HG02798 (cell line): ENCODE data around the gene DLGAP1.

Experiments
- ATAC-seq: cut with Tn5 transposase; IDR thresholded peaks from one replicate; pipeline ENCODE4 v1.9.1; 2021; ENCODE audit warnings: mild to moderate bottlenecking; ENCODE audit not compliant: unreplicated experiment, poor library complexity

The DLGAP1 gene

DNA sequence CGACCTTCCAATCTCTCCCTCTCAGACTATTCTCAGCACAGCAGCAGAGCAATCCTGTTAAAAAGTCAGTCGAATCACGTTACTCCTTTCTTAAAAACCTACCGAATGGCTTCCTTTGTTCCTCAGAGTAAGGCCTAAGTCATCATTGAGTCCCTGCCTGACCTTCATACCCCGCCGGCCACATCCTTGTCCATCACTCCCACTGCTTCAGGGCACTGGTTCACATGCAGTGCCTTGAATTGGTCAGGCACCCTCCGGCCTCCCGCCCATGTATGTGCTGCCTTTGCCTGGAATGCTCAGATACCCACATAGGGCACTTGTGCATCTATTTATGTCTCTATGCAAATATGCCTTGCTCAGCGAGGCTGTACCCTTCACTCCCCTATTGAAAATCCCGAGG lies 206.4 kb downstream of the DLGAP1 start:
- ATAC-seq: no peak

DNA sequence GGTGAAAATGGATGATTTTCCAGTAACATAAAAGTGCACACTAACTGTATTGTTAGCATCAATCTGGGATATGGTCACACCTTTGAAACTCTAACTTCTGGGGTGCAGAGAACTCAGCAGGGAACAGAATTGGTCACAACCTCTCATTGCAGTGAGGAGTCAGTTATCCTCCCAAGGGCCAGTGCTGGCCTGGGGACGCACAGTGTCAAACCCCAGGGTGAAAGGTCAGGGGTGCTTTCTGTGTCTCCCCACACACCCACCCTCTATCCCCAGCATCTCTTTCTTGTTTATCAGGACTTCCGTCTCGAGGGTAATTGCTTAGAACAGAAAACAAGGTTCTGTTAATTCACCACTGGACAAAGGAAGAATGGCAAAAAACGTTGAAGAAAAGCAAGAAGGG lies 208.7 kb downstream of the DLGAP1 start:
- no peak for ATAC-seq

DNA sequence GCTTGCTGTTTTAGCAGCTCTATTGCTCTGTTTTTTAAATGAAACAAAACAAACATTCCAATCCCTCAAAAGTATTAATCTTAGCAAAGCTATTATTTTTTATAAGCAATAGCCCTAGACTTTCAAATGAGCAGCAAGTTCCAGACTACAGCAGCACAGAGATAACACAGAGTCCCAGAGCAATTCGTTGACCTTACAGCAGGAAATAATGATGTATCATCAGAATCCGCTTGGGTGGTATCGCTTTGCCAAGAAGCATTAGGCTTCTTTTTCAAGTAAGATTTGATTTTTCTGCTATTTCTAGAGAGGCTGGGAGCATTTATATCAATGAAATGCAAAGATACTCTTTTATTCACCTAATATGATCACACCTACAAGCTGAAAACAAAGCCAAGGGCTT lies 209.7 kb downstream of the DLGAP1 start:
- ATAC-seq: no peak

DNA sequence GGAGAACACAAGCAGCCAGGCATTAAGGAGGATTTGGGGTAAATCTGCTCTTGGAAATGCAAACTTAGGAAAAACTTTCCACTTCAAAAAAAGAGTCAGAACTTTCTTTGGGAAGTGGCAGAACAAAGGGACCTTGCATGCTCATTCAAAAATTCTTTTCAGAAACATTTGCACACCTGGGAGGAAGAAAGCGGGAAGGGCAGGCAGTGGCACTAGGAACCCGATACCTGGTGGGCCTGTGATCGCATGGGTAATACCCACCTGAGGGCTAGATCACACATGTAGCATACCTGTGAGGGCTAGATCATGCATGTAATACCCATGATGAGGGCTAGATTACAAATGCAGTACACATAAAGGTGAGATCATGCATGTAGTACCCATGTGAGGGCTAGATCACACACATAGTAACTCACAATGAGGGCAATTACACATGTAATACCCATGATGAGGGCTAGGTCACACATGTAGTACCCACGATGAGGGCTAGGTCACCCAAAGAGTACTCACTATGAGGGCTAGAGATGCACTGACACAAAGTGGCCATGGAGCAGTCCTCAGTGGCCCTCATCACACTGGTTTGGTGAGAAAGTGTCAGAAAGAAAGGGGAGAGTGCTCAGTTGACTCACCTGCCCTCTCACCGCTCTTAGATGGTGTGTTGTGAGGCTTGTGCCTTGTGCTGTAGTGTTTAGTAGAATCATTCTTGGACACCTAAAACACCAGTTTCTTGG lies 212.5 kb downstream of the DLGAP1 start:
- ATAC-seq: no peak

DNA sequence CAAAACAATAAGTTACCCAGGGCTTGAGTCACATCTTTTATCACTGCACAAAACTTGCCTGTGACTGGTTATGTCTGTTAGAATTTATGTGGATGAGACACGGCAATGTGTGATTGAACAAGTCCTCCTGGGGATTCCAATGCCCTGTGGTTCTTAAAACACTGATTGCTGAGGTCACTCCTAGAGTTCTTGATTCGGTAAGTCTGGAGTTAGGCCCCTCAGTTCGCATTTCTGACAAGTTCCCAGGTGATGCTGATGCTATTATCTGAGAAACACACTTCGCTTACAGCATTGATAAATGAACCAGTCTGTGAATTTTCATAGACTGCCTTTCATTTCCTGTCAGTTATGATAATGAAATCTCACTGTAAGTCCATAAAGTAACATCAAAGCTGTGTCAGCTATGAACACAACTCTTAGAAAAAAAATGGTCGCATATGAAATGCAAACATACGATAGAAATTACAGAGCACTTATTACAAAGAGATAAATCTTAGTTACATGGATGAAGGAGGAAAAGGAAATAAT lies 214.0 kb downstream of the DLGAP1 start:
- no peak for ATAC-seq

DNA sequence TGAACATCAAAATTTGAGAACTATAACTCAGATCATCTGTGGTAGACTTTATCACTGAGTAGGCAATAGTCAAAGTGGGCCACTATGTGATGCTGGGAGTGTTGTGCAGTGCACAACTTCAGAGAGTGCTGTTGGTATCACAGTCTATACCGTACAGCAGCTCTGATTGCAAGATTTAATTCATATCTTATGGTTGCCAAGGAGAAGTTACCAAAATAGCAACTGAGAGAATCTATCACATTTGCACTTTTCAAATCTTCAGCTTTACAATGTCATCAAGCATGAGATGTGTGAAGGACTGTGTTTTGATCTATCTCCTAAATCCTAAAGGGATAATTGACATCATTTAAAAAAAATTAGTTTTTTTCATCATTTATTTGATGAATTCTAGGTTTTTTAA lies 216.1 kb downstream of the DLGAP1 start:
- no peak for ATAC-seq

DNA sequence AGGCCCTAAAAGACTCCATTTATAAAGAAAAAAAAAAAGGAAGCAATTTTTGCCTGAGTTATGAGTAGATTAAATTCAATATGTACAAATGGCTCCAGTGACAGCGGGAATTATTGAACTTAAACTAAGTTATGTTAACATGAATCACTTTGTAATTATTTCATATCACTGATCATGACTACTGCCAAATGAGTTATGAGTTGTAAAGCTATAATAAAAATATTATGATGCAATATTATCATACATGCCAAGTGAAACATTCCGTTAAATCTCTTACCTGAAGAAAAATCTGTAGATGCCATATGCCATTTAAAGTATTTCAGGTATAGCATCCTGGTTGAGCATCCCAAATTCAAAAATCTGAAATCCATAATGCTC lies 217.5 kb downstream of the DLGAP1 start:
- no peak for ATAC-seq

DNA sequence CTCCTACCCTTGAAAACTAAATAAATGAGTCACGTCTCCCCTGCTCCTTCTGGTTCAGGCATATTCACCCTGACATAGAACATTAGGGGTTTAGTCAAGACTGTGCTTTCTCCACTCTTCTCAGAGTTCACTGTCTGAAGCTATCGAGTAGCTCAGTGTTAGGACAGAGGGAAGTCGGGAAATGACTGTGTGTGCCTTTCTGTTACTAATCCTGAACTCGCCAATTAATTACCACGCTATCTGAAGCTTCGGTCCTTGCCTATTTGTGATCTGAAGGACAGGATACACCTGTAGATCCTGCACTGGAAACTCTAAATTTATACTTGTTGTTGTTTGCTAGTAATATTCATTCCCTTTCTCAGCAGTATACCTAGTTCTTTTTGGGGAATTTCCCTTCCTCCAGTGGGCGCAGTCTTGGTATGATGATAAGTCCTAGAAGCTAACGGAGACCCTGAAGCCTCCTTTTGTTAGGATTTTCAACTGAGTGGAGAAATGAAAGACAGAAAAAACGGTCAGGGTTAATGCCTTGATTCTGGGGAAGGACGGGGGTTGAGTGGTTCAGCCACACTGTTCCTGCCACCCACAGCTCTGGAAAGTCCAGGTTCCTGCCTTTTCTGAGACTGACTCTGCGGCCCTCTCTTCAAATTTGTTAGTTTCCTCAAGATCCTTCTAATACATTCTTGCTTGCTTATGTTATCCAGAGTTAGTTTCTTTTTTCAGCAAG lies 218.0 kb downstream of the DLGAP1 start:
- no peak for ATAC-seq

DNA sequence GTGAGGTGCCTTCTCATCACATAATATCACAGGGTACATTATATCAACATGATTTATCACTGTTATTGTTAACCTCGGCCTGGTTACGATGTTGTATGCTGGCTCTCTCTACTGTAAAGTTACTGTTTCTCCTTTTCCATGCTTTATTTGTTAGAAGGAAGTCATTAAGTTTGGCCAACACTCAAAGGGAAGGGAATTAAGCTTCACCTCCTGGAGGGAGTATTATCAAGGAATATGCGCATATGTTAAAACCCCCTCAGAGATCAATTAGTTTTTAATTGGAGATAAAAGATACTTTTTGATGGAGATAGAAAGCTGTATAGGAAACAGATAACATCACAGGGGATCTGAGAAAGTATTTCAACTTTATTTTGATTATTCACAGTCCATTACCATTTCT lies 221.6 kb downstream of the DLGAP1 start:
- no peak for ATAC-seq

DNA sequence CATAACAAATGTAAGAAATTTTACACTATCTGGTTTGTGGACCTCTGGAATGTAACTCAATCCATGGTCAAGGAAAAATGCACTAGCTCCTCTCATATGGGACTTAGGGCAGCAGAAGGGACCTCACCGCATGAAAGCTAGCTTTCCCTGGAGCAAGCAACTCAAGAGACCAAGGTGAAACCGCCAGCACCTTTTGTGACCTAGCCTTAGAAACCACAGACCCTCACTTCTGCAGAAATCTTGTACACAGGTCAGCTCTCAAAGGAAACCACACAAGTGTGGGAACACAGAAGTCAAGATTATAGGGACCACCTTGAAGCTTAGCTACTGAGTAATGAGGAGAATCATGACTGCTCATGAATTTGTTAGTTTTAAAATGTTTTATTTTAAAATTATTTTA lies 222.5 kb downstream of the DLGAP1 start:
- ATAC-seq: no peak

DNA sequence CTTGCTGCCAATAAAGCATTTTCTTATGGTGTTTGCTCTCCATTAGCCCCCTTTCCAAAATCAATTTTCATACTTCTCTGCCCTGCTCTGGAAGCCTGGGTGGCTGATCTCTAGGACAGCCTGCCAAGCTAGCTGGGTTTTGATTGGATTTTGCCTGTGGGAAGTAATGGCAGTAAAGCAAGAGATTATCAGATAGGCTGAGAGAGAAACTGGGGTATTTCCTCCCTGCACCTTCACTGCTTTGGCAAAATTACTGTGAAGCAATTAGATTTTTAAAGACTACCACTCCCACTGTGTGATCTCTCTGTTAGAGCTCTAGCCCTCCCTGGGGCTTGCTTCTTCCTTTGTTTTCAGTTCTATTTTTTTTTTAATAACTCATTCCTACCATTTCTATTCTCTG lies 223.8 kb downstream of the DLGAP1 start:
- no peak for ATAC-seq

DNA sequence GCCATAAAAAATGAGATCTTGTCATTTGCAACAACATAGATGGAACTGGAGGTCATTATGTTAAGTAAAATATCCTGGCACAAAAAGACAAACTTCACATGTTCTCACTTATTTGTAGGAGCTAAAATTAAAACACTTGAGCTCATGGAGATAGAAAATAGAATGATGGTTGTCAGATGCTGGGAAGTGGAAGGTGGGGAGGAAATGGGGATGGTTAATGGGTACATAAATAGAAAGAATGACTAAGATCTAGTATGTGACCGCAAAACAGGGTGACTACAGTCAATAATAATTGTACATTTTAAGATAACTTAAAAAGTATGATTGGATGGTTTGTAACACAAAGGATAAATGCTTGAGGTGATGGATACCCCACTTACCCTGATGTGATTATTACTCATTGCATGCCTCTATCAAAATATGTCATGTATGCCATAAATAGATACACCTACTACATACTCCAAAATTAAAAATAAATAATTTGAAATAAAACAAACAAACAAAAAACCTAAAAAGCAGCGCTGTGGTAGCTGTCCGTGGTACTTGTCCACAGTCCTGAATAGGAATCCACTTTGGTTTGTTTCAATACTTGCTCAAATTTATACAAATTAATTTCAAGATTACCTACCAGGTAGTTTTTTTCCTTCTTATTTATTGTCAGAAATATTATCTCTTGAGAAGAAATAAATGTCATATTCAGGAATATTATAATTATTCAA lies 224.5 kb downstream of the DLGAP1 start:
- no peak for ATAC-seq

DNA sequence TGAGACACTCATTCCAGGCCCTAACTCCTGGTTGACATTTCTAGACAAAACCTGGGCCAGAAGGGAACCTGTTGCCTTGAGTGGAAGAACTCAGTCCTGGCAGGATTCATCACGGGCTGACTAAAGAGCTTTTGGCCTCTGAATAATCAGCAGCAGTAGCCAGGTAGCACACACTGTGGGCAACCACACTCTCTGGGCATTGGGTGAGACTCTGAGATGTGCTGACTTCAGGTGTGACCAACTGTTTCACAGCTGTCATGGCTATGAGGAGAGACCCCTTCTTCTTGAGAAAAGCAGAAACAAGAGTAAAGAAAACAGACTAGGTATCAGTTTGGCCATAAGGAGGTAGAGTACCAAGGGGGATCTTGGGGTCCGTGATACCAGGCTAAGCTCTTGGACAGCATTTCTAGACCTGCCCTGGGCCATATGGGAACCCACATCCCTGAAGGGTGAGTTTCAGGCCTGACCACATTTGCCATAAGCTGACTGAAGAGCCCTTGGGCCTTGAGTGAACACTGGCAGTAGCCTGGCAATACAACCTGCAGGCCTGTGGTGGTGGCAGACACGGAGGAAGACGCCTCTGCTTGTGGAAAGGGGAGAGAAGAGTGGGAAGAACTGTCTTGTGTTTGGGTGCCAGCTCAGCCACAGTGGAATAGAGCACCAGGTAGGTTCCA lies 230.9 kb downstream of the DLGAP1 start:
- no peak for ATAC-seq

DNA sequence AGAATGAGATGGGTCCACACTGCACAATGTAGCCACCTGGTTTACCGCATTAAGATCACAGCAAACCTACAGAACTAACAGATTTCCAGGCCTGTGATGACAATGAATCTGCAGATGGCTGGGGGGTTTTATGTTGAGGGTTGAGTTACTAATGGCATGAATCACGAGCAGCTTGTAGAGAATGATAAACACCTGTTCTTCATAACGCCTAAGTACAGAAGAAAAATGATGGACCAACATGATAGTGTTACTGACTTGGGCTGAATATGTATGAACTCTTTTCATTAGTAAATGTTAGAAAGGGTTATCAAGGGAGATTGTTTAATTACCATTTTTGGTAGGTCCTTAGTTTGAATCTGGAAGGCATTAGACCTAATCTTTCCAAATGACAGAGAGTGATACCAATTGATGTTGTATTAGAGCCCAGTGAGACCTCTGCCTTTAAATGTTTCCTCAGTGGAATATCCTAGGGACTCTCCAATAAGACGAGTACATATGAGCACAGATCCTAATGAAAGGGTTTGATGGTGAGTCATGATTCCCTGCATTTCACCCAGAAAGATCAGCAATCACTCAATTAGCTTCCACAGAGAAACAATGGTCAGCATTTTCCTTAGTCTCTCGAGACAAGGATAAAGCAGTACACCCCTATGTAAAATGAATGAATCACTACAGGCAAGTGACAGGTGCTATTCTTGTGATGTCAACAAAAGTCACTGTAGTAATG lies 243.8 kb downstream of the DLGAP1 start:
- ATAC-seq: no peak

DNA sequence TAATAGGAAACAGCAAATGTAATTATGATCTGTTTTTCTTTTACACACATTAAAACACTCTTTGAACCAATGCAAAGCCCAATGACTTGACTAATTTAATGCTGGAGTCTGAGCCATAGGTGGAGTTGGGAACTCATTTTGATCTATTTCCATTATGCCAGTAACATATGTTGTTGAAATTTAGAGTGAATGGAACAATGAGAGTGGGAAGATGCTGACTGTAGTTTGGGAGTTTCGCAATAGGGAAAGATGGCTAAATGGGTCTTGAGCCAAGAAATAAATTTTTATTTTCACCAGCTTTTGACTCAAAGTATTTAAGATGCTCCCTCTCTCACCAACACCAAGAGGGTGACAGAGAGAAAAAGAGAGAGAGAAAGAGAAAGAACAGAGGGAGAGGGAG lies 246.7 kb downstream of the DLGAP1 start:
- ATAC-seq: no peak

DNA sequence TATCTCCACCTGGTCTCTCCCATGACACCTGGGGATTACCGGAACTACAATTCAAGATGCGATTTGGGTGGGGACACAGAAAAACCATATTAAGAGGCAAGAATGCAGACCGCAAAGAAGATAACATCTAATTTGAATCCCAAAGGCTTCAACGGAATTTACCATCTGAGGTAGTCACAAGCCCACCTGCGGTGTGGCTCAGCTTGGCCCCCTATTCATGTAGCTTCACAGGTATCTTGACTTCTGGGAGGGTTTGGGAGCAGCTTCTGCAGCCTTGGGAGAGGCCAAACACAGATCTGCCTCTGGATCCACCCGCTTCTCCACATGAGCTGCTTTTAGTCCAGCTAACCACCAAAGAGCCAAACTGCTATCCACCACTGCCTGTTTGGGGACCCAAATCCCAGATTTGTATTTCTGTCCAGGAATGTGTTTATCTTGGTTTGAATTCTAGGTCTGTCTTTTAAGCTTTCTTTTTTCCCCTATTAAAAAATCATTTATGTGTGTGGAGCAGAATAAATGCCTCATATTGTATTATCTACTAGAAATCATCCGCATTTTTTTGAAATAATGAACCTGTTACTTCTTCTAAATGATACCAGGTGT lies 247.6 kb downstream of the DLGAP1 start:
- no peak for ATAC-seq

DNA sequence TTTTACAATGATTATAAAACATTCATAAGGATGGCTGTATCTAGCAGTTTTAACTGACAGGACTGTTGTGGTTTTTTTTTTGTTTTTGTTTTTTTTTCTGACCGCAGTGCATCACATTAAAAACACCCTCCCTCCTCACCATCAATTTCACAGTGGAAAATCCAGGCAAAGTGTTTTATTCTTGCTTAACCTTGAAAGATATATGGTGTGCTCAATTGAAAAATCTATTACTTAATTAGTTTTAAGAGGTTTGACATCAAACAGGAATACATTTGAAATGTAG lies 250.7 kb downstream of the DLGAP1 start:
- ATAC-seq: no peak

DNA sequence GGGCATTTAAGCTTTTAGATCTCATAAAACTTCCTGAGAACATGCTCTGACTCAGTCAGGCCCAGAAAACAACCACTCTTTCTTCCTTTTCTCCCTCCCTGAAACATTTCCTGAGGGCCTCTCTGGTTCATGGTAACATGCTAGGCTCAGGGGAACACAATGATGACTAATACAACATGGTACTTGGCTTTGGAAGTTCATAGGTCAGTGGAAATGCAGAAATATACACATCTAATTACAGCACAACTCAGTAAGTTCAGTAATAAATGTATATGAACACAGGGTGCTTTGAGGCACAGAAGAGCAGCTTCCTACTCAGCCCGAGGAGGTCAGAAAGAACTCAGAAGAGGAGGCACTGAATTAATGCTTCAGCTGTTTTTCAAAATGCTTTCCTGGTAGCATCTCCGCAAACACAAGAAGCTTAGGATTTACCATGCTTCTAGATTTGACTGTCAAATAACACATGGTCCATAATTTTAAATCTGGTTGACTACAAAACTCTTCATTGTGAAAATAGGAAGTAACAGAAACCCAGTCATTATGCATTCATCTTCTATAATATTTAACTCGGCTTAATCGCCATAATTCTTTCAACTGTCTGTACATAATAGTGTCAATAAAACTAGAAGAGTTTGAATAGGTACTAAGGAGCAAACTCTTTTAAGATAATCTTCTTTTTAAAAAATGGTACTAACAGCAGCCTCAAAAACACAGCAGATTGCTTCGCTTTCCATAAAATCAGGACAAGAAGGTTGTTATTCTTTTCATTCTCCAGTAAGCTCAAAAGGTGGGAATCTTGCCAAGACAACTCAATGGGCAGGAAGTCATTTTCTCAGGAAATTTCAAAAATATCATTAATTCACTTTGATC lies 251.3 kb downstream of the DLGAP1 start:
- no peak for ATAC-seq

DNA sequence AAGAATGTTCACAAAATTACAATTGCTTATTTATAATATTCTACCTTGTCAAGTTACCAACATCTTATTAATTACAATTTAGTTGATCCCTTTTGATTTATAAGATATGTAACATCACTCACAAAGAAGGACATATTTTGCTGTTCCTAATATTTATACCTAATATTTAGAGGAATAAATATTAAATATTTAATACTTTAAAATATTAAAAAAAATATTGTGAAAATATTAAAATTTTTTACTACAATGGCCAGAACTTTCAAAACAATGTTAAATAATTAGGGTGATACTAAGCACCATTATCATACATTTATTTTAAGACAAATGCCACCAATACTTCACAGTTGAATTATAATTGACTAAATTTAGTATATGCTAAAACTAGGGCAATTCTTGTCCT lies 254.7 kb downstream of the DLGAP1 start:
- ATAC-seq: no peak
